Measurements from ENCODE around the gene ICOS. TPM values are rescaled to one million over a fixed set of nuclear protein-coding genes. Genes with fewer than 3 reads are reported as not detected.

ICOS gene
- total and polyA plus RNA-seq, 10 of the 15 experiments (the other 5 are each of a cell fraction or from before 2014, with no cell fraction given): 0.47 to 36.0 (median 0.87) TPM

DNA sequence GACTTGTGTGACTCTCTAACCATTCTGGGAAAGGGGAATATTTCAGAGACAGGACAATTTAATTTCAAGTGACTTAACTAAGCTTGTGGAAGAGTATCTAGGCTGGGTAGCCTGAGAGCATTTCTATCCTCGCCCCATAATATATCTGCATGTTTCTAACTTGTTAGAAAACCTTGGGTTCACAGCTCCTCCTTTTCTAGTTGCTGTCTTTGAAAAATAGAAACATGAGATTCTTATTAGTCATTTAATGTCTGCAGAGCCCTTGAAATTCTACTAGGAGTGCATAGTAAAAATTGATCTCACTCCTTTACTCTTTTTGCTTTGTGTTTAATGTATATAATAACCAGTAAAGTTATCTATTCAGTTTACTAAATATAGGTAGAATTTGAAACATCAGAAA is 46.6 kb upstream of the ICOS start:
- RAD21 ChIA-PET (ENCODE audit: unreplicated experiment): no interaction called here
- no peaks in the 10 kb centered on the region for H3K4me1 ChIP-seq (ENCODE audit: control insufficient read depth, insufficient read depth, low read length)
- BruUV-seq (replicated peaks): no TSS peak
- in situ Hi-C loops (cut with MboI) (no loop called here), intact Hi-C loops (cut with micrococcal nuclease; ENCODE audit: unreplicated experiment) (no loop called here)
- no peak for FAIRE-seq
- DNase-seq (ENCODE audit: low read depth, low spot score): no peak
- 0% methylated on average over 1 of the region's 1 CpG for WGBS (ENCODE audit: insufficient coverage, insufficient replicate concordance, low lambda C conversion rate, missing lambda C conversion rate)
- 0 out of 2 replicates have a peak, but pooled peaks cover 3% of the 10 kb centered on the region for H4K20me1 ChIP-seq (ENCODE audit: control insufficient read depth, insufficient read depth)
- TF ChIP-seq, protein P1, sequence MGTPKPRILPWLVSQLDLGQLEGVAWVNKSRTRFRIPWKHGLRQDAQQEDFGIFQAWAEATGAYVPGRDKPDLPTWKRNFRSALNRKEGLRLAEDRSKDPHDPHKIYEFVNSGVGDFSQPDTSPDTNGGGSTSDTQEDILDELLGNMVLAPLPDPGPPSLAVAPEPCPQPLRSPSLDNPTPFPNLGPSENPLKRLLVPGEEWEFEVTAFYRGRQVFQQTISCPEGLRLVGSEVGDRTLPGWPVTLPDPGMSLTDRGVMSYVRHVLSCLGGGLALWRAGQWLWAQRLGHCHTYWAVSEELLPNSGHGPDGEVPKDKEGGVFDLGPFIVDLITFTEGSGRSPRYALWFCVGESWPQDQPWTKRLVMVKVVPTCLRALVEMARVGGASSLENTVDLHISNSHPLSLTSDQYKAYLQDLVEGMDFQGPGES (IDR thresholded peaks at IDR 0.05): no peak
- no peak for TF ChIP-seq MTA3 (IDR thresholded peaks at IDR 0.05; ENCODE audit: borderline replicate concordance, low read length)
- TF ChIP-seq IKZF1 (conservative IDR thresholded peaks at IDR 0.05): no peak
- no peak for TF ChIP-seq MEF2A (IDR thresholded peaks at IDR 0.05; ENCODE audit: insufficient read depth, low read depth, low read length)
- POLR2A ChIA-PET: no interaction called here
- H3K4me3 ChIP-seq: no peak overlapping the region
- SMC1A ChIA-PET (ENCODE audit: uncharacterized antibody, unreplicated experiment): interaction anchor here (1.3 kb wide), 1 partner anchor 21 kb away, joined by 3 read pairs; no protein-coding TSS in a partner anchor
- H2AFZ ChIP-seq (ENCODE audit: control insufficient read depth, low read depth, low read length): no peak overlapping the region
- no peaks in the 10 kb centered on the region for H3K79me2 ChIP-seq (ENCODE audit: control insufficient read depth, insufficient read depth, low read length)
- H3K27ac ChIP-seq (ENCODE audit: control insufficient read depth, insufficient read depth): no peak overlapping the region
- no peak overlapping the region for H3K9ac ChIP-seq (ENCODE audit: control insufficient read depth, insufficient read depth, low read length)
- H3K4me2 ChIP-seq (ENCODE audit: control insufficient read depth, insufficient read depth): no peak overlapping the region
- CTCF ChIA-PET: no interaction called here
- ATAC-seq: no peak
- H3K27me3 ChIP-seq (replicated peaks in 1 of 2; ENCODE audit: control insufficient read depth in 2 of 2, insufficient read depth in 2 of 2, low read length in 1 of 2): peaks cover 0 to 2% of the 10 kb centered on the region in 2 experiments; a peak in 1 of 4 replicates
- H3K9me3 ChIP-seq (replicated peaks; ENCODE audit: control insufficient read depth, insufficient read depth, low read length): no peaks in the 10 kb centered on the region
- H3K36me3 ChIP-seq (ENCODE audit: control insufficient read depth in 2 of 2, insufficient read depth in 2 of 2, low read length in 1 of 2): no peaks in the 10 kb centered on the region

DNA sequence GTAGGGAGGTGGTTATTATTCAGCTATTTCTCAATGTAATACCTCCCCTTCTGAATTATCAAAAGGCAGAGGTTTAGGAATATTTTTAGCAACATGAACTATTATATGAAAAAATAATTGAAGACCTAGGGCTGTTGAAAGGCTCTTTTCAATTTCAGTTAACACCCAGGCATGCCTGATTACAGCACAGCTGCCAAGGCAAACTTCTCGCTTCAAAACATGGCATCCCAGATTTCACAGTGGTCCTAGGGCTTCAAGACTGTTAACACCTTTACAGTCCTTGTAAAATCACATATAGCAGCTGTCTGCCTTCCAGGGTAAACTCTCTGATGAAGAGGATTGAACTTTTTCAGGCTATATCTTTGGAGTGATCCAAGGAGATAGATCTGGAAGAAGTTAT is 45.8 kb upstream of the ICOS start:
- H3K27ac ChIP-seq (ENCODE audit: control insufficient read depth, insufficient read depth): no peak overlapping the region
- no peaks in the 10 kb centered on the region for H3K9me3 ChIP-seq (replicated peaks; ENCODE audit: control insufficient read depth, insufficient read depth, low read length)
- ATAC-seq (no peak), FAIRE-seq (no peak), DNase-seq (ENCODE audit: low read depth, low spot score) (no peak)
- no peaks in the 10 kb centered on the region for H3K36me3 ChIP-seq (ENCODE audit: control insufficient read depth in 2 of 2, insufficient read depth in 2 of 2, low read length in 1 of 2)
- no peak overlapping the region for H2AFZ ChIP-seq (ENCODE audit: control insufficient read depth, low read depth, low read length)
- in situ Hi-C loops (cut with MboI): no loop called here
- ChIA-PET POLR2A (no interaction called here), CTCF (no interaction called here), RAD21 (ENCODE audit: unreplicated experiment) (no interaction called here), SMC1A (ENCODE audit: uncharacterized antibody, unreplicated experiment) (interaction anchor here (1.3 kb wide), 1 partner anchor 21 kb away, joined by 3 read pairs; no protein-coding TSS in a partner anchor)
- no peaks in the 10 kb centered on the region for H3K79me2 ChIP-seq (ENCODE audit: control insufficient read depth, insufficient read depth, low read length)
- H4K20me1 ChIP-seq (ENCODE audit: control insufficient read depth, insufficient read depth): 0 out of 2 replicates have a peak, but pooled peaks cover 3% of the 10 kb centered on the region
- H3K4me1 ChIP-seq (ENCODE audit: control insufficient read depth, insufficient read depth, low read length): no peaks in the 10 kb centered on the region
- WGBS (ENCODE audit: insufficient coverage, insufficient replicate concordance, low lambda C conversion rate, missing lambda C conversion rate): 0% methylated on average over 1 of the region's 1 CpG
- H3K4me2 ChIP-seq (ENCODE audit: control insufficient read depth, insufficient read depth): no peak overlapping the region
- no peaks in the 10 kb centered on the region; a peak in 1 of 4 replicates for H3K27me3 ChIP-seq (replicated peaks in 1 of 2; ENCODE audit: control insufficient read depth in 2 of 2, insufficient read depth in 2 of 2, low read length in 1 of 2)
- H3K9ac ChIP-seq (ENCODE audit: control insufficient read depth, insufficient read depth, low read length): no peak overlapping the region
- intact Hi-C loops (cut with micrococcal nuclease; ENCODE audit: unreplicated experiment): no loop called here
- no TSS peak for BruUV-seq (replicated peaks)
- H3K4me3 ChIP-seq: no peak overlapping the region
- TF ChIP-seq, protein P2, sequence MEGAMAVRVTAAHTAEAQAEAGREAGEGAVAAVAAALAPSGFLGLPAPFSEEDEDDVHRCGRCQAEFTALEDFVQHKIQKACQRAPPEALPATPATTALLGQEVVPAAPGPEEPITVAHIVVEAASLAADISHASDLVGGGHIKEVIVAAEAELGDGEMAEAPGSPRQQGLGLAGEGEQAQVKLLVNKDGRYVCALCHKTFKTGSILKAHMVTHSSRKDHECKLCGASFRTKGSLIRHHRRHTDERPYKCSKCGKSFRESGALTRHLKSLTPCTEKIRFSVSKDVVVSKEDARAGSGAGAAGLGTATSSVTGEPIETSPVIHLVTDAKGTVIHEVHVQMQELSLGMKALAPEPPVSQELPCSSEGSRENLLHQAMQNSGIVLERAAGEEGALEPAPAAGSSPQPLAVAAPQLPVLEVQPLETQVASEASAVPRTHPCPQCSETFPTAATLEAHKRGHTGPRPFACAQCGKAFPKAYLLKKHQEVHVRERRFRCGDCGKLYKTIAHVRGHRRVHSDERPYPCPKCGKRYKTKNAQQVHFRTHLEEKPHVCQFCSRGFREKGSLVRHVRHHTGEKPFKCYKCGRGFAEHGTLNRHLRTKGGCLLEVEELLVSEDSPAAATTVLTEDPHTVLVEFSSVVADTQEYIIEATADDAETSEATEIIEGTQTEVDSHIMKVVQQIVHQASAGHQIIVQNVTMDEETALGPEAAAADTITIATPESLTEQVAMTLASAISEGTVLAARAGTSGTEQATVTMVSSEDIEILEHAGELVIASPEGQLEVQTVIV (IDR thresholded peaks at IDR 0.05; ENCODE audit: borderline replicate concordance, partially characterized antibody): no peak
- TF ChIP-seq, protein P3, sequence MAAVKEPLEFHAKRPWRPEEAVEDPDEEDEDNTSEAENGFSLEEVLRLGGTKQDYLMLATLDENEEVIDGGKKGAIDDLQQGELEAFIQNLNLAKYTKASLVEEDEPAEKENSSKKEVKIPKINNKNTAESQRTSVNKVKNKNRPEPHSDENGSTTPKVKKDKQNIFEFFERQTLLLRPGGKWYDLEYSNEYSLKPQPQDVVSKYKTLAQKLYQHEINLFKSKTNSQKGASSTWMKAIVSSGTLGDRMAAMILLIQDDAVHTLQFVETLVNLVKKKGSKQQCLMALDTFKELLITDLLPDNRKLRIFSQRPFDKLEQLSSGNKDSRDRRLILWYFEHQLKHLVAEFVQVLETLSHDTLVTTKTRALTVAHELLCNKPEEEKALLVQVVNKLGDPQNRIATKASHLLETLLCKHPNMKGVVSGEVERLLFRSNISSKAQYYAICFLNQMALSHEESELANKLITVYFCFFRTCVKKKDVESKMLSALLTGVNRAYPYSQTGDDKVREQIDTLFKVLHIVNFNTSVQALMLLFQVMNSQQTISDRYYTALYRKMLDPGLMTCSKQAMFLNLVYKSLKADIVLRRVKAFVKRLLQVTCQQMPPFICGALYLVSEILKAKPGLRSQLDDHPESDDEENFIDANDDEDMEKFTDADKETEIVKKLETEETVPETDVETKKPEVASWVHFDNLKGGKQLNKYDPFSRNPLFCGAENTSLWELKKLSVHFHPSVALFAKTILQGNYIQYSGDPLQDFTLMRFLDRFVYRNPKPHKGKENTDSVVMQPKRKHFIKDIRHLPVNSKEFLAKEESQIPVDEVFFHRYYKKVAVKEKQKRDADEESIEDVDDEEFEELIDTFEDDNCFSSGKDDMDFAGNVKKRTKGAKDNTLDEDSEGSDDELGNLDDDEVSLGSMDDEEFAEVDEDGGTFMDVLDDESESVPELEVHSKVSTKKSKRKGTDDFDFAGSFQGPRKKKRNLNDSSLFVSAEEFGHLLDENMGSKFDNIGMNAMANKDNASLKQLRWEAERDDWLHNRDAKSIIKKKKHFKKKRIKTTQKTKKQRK (IDR thresholded peaks at IDR 0.05; ENCODE audit: low read depth, low read length): no peak
- TF ChIP-seq POLR2AphosphoS2 (IDR thresholded peaks at IDR 0.05; ENCODE audit: low read depth, low read length) (no peak), SMARCA5 (IDR thresholded peaks at IDR 0.05) (no peak), KDM1A (IDR thresholded peaks at IDR 0.05; ENCODE audit: borderline replicate concordance) (no peak), LARP7 (IDR thresholded peaks at IDR 0.05) (no peak), MEF2A (IDR thresholded peaks at IDR 0.05; ENCODE audit: insufficient read depth, low read depth, low read length) (no peak)

All from GM12878 (cell line).